PC-9 (cell line): ENCODE results near the gene ZBTB48. TPM values are rescaled to one million over a fixed set of nuclear protein-coding genes. Genes with fewer than 3 reads are reported as not detected.

Experiments used
- BruUV-seq: library from RNA; stranded (reverse); fragments of 400-500 nt; replicated peaks from 2 replicates; lab custom pipeline; 2021; lab: Mats Ljungman, UMichigan
- CTCF ChIA-PET: fragments of 300-600 bp; sonication (Branson Sonifier 250); formaldehyde crosslinking; loops from one replicate; lab custom pipeline; 2022; ENCODE audit warnings: antibody characterized with exemption; lab: Charles Lee
- POLR2A ChIA-PET: fragments of 300-600 bp; sonication (Branson Sonifier 250); formaldehyde crosslinking; loops from one replicate; lab custom pipeline; 2022; ENCODE audit warnings: antibody characterized with exemption; ENCODE audit not compliant: unreplicated experiment; lab: Charles Lee
- DNase-seq, 2 experiments: peaks; one replicate each; pipeline versions ENCODE4 v3.0.0 to v3.0.0-alpha.2; 2015 to 2022; ENCODE audit warnings: mixed read lengths in 1 of 2
- H2AFZ ChIP-seq: fragments of 200-600 bp; sonication (generic); 2 replicates; pipeline ENCODE4 v1.8.1; 2017; ENCODE audit warnings: antibody characterized with exemption
- H3F3A ChIP-seq: fragments of 200-600 bp; sonication (generic); 2 replicates; pipeline ENCODE4 v1.8.1; 2017; ENCODE audit warnings: antibody characterized with exemption, mild to moderate bottlenecking, low read depth; ENCODE audit not compliant: insufficient read depth
- H3K27ac ChIP-seq: fragments of 200-600 bp; sonication (generic); 2 replicates; pipeline ENCODE4 v1.6.1; 2016; ENCODE audit warnings: mixed run types
- H3K27me3 ChIP-seq: fragments of 200-600 bp; sonication (generic); 2 replicates; pipeline ENCODE4 v1.6.1; 2016; ENCODE audit warnings: low read depth, mixed run types; ENCODE audit not compliant: insufficient read depth
- H3K36me3 ChIP-seq: fragments of 200-600 bp; sonication (generic); 2 replicates; pipeline ENCODE4 v1.6.1; 2016; ENCODE audit warnings: low read depth, mixed run types
- H3K4me1 ChIP-seq: fragments of 200-600 bp; sonication (generic); replicated peaks from 2 replicates; pipeline ENCODE4 v1.6.1; 2016; ENCODE audit warnings: mixed run types; ENCODE audit not compliant: insufficient read depth
- H3K4me2 ChIP-seq: fragments of 200-600 bp; sonication (generic); 2 replicates; pipeline ENCODE4 v1.6.1; 2017; ENCODE audit warnings: mixed run types
- H3K4me3 ChIP-seq: fragments of 200-600 bp; sonication (generic); 2 replicates; pipeline ENCODE4 v1.6.1; 2016; ENCODE audit warnings: mixed run types
- H3K79me2 ChIP-seq: fragments of 200-600 bp; sonication (generic); 2 replicates; pipeline ENCODE4 v1.6.1; 2017; ENCODE audit warnings: low read depth, mixed run types
- H3K9me2 ChIP-seq: fragments of 200-600 bp; sonication (generic); 2 replicates; pipeline ENCODE4 v1.8.1; 2017; ENCODE audit warnings: mild to moderate bottlenecking; ENCODE audit not compliant: insufficient read depth
- H3K9me3 ChIP-seq: fragments of 200-600 bp; sonication (generic); 2 replicates; pipeline ENCODE4 v1.8.1; 2016; ENCODE audit warnings: low read depth; ENCODE audit not compliant: insufficient read depth
- H4K20me1 ChIP-seq: fragments of 200-600 bp; sonication (generic); 2 replicates; pipeline ENCODE4 v1.8.1; 2017; ENCODE audit not compliant: insufficient read depth
- EZH2 ChIP-seq: fragments of 200-600 bp; sonication (generic); IDR thresholded peaks from 2 replicates; pipeline ENCODE4 v1.8.0; 2017; ENCODE audit warnings: antibody characterized with exemption, low read depth
- intact Hi-C: fragments of 100-400 bp; cut with micrococcal nuclease; formaldehyde crosslinking; loops from one replicate; pipeline ENCODE4 v1.10.0; 2022; ENCODE audit not compliant: unreplicated experiment
- total RNA-seq: library from RNA; stranded (reverse); gene quantifications from 2 replicates; pipeline ENCODE4 v1.2.3, GENCODE V29; 2021
- TF ChIP-seq, protein P1 (sequence below): fragments of 200-600 bp; sonication (generic); conservative IDR thresholded peaks from 2 replicates; pipeline ENCODE4 v1.6.1; 2017; ENCODE audit warnings: mixed run types, antibody characterized with exemption, mild to moderate bottlenecking, moderate library complexity

The ZBTB48 gene
- total RNA-seq, 1 experiment from 2014 or later, result 17.2 TPM

DNA sequence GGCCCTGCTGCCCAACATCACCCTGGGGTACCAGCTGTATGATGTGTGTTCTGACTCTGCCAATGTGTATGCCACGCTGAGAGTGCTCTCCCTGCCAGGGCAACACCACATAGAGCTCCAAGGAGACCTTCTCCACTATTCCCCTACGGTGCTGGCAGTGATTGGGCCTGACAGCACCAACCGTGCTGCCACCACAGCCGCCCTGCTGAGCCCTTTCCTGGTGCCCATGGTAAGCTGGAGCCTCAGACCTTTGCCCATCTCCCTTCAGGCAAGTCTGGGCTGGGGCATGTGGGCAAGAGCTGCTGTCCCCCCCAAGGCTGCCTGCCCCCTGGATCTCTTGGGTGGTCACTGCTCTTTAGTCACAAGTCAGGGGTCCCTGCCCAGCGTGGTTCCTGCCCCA lies 8.8 kb upstream of the ZBTB48 start:
- no peak for DNase-seq
- Histone ChIP-seq H3K27ac (no peak overlapping the region), H4K20me1 (no peaks in the 10 kb centered on the region), H3F3A (no peaks in the 10 kb centered on the region), H3K36me3 (no peaks in the 10 kb centered on the region), H3K9me2 (no peaks in the 10 kb centered on the region), H3K9me3 (no peaks in the 10 kb centered on the region), H3K4me1 (no peaks in the 10 kb centered on the region), H3K4me2 (no peak overlapping the region), H3K27me3 (peaks cover 12% of the 10 kb centered on the region; the same call in 1 of the 2 replicates), H2AFZ (no peak overlapping the region), H3K4me3 (no peak overlapping the region), H3K79me2 (no peaks in the 10 kb centered on the region)
- POLR2A ChIA-PET, result no interaction called here
- CTCF ChIA-PET, result no interaction called here
- intact Hi-C loops, result no loop called here
- BruUV-seq, result no TSS peak
- no peak for TF ChIP-seq EZH2
- TF ChIP-seq, protein P1, sequence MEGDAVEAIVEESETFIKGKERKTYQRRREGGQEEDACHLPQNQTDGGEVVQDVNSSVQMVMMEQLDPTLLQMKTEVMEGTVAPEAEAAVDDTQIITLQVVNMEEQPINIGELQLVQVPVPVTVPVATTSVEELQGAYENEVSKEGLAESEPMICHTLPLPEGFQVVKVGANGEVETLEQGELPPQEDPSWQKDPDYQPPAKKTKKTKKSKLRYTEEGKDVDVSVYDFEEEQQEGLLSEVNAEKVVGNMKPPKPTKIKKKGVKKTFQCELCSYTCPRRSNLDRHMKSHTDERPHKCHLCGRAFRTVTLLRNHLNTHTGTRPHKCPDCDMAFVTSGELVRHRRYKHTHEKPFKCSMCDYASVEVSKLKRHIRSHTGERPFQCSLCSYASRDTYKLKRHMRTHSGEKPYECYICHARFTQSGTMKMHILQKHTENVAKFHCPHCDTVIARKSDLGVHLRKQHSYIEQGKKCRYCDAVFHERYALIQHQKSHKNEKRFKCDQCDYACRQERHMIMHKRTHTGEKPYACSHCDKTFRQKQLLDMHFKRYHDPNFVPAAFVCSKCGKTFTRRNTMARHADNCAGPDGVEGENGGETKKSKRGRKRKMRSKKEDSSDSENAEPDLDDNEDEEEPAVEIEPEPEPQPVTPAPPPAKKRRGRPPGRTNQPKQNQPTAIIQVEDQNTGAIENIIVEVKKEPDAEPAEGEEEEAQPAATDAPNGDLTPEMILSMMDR, result no peak

DNA sequence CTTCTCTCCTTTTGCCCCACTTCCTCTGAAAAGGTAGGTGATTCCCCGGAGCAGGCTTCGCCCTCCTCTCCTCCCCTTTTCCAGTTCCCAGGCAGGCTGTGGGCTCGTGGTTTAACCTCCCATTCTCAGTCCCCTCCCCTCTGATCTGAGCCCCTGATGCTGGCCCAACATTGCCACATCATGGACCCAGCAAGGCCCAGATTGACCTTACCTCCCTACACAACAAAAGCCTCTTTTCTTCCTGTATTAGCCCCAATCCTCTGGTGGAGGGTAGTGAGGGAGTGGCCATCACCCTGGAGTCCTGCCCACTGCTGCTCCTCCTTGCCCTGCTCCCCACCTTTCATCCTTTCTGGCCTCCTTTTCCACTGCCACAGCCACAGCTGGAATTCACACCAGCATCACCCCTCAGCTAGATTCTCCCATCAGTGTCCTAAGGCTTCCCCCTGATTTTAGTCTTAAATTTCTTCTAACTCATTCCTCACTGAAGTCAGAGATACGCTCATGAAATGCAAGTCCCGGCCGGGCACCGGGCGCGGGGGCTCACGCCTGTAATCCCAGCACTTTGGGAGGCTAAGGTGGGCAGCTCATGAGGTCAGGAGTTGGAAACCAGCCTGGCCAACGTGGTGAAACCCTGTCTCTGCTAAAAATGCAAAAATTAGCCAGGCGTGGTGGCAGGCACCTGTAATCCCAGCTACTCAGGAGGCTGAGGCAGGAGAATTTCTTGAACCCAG lies 7.0 kb upstream of the ZBTB48 start:
- CTCF ChIA-PET, result no interaction called here
- intact Hi-C loops, result no loop called here
- no peak overlapping the region for H2AFZ ChIP-seq

DNA sequence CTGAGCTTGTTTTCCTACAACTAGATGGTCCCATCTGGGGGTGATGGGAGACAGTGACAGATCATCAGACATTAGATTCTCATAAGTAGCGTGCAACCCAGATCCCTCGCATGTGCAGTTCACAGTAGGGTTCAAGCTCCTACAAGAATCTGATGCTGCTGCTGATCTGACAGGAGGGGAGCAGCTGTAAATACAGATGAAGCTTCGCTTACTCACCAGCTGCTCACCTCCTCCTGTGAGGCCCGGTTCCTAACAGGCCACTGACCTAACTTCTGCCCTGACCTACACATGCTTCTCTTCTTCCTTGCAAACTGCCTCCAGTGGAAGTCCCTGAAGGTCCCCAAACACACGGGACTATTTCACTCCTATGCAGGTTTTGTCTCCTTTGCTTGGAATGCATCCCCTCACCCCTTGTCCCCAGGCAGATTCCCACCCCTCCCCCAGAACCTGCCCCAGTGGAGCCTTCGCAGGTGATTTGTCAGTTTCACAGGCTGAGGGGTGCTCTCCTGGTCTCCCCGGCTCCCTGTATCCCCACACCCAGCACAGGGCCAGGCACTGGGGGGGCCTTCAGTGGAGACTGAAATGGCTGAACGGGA lies 5.7 kb upstream of the ZBTB48 start:
- TF ChIP-seq, protein P1, result no peak
- no peak for TF ChIP-seq EZH2
- Histone ChIP-seq H3K9me2 (no peaks in the 10 kb centered on the region), H3K9me3 (no peaks in the 10 kb centered on the region), H3K4me3 (no peak overlapping the region), H3K27me3 (peaks cover 5% of the 10 kb centered on the region; the same call in 1 of the 2 replicates), H2AFZ (no peak overlapping the region), H4K20me1 (no peaks in the 10 kb centered on the region), H3K4me1 (no peaks in the 10 kb centered on the region), H3F3A (no peaks in the 10 kb centered on the region), H3K79me2 (no peaks in the 10 kb centered on the region), H3K27ac (no peak overlapping the region), H3K4me2 (no peak overlapping the region), H3K36me3 (no peaks in the 10 kb centered on the region)
- no peak for DNase-seq
- BruUV-seq, result no TSS peak
- ChIA-PET POLR2A (no interaction called here), CTCF (no interaction called here)
- intact Hi-C loops, result no loop called here

More for the DNA sequence above, 7.0 kb upstream of the ZBTB48 start:
- Histone ChIP-seq H3F3A (no peaks in the 10 kb centered on the region), H3K27ac (no peak overlapping the region), H3K4me2 (no peak overlapping the region), H3K27me3 (peaks cover 12% of the 10 kb centered on the region; the same call in 1 of the 2 replicates), H3K79me2 (no peaks in the 10 kb centered on the region), H3K9me3 (no peaks in the 10 kb centered on the region), H3K4me1 (no peaks in the 10 kb centered on the region), H3K4me3 (no peak overlapping the region), H3K9me2 (no peaks in the 10 kb centered on the region), H4K20me1 (no peaks in the 10 kb centered on the region), H3K36me3 (no peaks in the 10 kb centered on the region)
- no peak for DNase-seq
- TF ChIP-seq, protein P1, result no peak
- no peak for TF ChIP-seq EZH2
- POLR2A ChIA-PET, result no interaction called here
- no TSS peak for BruUV-seq
